ENCODE measurements around the gene NFASC.

DNA sequence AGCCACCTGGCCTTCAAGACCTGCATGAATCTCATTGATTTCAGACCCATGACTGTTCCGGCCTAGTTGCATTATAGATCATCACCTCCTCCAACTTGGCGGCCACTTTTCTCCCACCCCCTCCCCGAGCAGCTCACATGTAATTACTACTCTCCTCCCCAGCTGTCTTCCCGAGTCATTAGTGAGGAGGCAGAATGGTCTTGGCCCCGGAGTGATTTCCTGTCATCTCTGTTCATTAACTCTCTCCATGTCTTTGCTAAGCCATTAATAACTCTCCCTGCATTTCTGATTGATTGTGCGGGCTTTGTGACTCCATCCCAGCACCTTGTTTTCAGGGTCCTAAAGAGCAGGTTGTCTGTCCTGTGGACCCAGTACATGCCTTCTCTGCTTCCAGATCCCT, 96.8 kb downstream of the NFASC start:
- no peak for TF ChIP-seq POLR2A (IDR thresholded peaks at IDR 0.05)
- TF ChIP-seq, protein P1, sequence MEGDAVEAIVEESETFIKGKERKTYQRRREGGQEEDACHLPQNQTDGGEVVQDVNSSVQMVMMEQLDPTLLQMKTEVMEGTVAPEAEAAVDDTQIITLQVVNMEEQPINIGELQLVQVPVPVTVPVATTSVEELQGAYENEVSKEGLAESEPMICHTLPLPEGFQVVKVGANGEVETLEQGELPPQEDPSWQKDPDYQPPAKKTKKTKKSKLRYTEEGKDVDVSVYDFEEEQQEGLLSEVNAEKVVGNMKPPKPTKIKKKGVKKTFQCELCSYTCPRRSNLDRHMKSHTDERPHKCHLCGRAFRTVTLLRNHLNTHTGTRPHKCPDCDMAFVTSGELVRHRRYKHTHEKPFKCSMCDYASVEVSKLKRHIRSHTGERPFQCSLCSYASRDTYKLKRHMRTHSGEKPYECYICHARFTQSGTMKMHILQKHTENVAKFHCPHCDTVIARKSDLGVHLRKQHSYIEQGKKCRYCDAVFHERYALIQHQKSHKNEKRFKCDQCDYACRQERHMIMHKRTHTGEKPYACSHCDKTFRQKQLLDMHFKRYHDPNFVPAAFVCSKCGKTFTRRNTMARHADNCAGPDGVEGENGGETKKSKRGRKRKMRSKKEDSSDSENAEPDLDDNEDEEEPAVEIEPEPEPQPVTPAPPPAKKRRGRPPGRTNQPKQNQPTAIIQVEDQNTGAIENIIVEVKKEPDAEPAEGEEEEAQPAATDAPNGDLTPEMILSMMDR (IDR thresholded peaks at IDR 0.05), result no peak

Data from sigmoid colon (tissue), 3 donors.